Fibroblast of mammary gland (primary cell): ENCODE results near the gene DUSP6.

ENCODE experiments used
- DNase-seq: peaks from one replicate; pipeline ENCODE4 v3.0.0-alpha.2; 2010; ENCODE audit warnings: low read depth
- H3K4me3 ChIP-seq: 2 replicates; pipeline ENCODE4 v1.5.1; 2011; ENCODE audit warnings: low read depth, mild to moderate bottlenecking, low read length, moderate library complexity; ENCODE audit not compliant: control insufficient read depth
- TF ChIP-seq, protein P1 (sequence below): conservative IDR thresholded peaks from 2 replicates; pipeline ENCODE4 v1.5.1; 2011; ENCODE audit warnings: low read depth, low read length, inconsistent platforms; ENCODE audit not compliant: control insufficient read depth, insufficient read depth

DUSP6 gene

DNA sequence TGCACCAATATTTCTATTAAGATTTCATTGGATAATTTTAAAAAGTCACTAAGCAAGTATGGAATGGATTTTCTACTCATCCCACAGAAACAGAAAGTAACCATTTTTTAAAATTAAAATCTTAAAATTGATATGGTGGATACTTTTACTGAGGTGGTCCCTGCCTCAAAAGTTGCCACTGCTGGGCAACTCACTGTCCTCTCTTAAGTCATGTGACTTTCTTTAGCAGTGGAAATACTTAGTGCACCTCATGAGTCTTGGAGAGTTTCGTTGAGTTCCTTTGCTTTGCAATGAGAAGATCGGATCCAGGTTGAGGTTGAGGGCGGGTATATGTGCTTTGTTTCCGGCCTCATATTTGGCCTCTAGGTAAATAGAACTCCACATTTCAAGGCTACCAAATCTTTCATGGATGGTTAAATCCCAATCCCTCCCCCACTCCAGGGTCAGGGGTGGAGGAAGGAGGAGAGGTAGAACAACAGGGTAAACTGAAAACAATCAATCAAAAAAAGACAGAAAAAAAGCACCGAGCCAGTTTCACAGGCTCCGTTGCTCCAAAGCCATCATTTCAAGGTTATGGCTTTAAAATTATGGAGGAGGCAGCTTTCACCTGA, 39.5 kb upstream of the DUSP6 start:
- no peak for DNase-seq
- no peak overlapping the region for H3K4me3 ChIP-seq
- TF ChIP-seq, protein P1, sequence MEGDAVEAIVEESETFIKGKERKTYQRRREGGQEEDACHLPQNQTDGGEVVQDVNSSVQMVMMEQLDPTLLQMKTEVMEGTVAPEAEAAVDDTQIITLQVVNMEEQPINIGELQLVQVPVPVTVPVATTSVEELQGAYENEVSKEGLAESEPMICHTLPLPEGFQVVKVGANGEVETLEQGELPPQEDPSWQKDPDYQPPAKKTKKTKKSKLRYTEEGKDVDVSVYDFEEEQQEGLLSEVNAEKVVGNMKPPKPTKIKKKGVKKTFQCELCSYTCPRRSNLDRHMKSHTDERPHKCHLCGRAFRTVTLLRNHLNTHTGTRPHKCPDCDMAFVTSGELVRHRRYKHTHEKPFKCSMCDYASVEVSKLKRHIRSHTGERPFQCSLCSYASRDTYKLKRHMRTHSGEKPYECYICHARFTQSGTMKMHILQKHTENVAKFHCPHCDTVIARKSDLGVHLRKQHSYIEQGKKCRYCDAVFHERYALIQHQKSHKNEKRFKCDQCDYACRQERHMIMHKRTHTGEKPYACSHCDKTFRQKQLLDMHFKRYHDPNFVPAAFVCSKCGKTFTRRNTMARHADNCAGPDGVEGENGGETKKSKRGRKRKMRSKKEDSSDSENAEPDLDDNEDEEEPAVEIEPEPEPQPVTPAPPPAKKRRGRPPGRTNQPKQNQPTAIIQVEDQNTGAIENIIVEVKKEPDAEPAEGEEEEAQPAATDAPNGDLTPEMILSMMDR = no peak

DNA sequence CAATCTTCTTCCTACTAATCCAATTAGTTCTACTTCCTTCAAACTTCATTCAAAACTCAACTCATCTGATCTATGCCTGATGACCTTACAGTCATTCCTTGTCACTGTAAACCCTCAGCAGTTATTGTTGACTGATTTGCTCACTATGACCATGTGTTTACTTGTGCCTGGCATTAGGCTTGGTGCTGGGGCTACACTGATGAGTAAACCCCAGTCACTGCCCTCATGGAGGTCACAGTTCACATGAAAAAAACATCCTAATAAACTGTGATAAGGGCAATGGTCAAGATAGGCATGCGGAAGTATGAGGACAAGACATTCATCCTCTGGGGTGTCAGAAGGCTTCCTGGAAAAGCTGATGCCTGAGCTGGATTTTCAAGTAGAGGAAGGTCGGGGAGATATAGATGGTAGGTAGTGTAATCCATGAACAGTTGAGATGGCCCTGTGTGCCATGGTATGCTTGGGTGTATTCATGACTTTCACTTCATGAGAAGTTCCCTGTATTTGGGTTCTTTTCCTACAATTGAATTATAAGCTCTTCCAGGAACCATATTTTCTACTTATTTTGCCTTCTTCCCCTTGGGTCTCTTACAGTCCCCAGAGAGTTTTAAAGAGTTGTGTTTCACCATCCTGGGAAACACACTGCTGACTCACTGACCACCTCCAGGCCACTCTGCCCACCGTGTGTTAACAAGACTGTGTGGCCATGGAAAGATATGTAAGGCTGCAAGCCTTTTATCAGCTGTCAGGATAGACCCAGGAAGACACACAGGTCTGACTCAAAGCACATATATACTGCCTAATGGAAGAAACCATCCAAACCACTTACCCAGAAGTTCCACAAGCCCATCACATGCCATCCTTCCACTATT, 38.7 kb upstream of the DUSP6 start:
- H3K4me3 ChIP-seq = no peak overlapping the region
- peak; percentile 82 for DNase-seq
- TF ChIP-seq, protein P1 = no peak

DNA sequence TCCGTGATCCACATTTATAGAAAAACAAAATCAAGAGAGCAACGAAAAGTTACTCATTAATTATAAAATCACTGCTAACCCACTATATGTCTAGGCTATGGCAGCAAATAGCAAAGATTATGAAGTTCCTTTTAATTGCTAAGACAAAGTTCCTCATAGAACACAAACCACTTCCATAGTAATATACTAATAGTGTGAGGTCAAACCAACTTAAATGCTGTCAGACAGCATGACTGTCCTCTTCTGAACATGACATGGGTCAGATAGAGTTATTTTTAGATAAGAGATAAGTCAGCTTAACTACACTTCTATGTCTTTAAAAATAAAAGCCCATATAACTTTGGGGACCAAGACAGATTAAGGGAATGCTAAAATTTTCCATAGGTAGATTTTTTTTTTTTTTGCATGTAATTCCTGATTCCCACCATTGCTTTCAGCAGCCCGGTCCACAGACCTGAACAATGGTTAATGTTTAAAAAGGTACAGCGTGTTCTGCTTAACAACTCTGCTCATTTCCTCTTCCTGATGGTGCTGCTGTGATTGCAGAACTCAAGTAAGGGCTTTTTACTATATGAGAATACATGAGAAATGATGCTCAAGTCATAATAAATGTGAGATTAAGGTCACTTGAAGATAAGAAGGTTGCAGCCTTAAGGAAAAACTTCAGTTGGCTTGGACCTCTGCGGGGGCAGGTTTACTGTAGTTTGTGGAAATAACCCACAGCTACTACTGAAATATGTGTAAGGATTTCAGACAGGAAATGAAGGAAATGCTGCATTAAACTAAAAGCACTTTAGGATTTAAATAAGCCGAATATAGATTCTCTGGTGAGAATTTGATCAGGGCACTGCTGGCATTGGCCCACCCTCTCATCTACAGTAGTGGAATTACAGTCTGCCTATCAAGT, 37.7 kb upstream of the DUSP6 start:
- H3K4me3 ChIP-seq = no peak overlapping the region
- TF ChIP-seq, protein P1 = no peak
- no peak for DNase-seq

DNA sequence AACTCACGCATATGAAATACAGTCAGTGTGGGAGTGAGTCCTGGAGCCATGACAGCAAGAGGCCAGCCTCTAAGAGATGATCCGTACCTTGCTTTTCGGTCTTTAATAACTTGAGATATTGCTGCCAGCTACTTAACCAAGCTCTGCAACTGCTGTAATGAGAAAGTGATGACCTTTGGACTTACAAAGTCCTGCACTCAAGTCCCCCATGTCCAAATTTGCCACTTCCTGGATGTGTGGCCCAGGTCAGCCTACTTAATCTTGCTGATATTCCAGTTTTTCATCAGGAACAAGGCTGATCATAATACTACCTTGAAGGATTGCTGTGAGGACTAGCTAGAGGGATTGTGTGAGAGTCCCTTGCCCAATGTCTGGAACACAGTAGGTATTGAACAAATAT, 33.8 kb upstream of the DUSP6 start:
- DNase-seq = no peak
- H3K4me3 ChIP-seq = no peak overlapping the region
- TF ChIP-seq, protein P1 = no peak

DNA sequence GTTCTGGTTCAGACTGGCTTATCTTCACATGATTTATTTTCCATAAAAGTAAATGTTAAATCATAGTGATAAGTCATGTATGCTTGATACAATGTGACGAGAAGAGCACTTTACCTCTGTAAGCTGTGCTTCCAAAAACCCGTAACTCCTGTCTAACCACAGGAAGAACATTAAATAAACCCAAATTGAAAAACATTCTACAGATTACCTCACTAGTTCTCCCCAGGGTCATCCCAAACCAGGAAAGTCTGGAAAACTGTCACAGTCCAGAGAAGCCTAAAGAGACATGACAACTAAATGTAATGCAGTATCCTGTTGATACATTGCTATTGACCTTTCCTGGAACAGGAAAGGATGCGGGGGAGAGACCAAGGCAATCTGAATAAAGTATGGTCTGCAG, 32.5 kb upstream of the DUSP6 start:
- TF ChIP-seq, protein P1 = no peak
- H3K4me3 ChIP-seq = no peak overlapping the region
- no peak for DNase-seq

DNA sequence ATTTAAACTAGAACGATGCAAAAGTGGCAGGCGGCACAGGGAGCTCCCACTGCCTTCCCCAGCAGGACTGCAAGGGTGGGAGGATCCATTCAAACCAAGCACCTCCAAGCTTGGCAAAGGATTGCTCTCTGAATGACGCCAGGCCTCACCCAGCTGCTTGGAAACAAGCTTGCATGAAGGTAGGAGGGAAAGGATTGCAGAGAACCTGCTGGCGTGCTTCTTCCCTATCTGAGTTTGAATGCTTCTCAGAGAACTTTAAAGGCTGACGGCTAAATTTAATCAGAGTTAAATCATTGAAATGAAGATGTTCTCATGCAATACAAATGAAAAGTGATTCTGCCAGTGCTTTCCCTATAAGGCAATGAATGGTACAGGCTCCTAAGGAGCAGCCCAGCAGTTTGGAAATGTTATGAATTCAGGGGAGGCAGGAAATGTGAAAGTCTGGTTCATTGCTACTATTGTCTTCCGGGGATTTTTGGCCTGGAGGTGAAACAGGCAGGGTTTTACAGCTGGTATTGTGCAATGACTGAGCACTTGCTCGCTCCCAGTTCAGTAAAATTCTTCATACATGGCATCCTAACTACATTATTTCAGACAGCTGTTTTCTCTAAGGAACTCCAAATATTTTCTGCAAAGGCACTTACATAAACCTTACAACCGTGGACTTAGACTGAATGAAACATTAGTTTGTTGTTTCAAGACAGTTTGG, 31.9 kb upstream of the DUSP6 start:
- TF ChIP-seq, protein P1 = no peak
- DNase-seq = peak; percentile 90
- H3K4me3 ChIP-seq = no peak overlapping the region
